Fibroblast of mammary gland (primary cell): Measurements from ENCODE around the gene TFAP2E.

Experiments used
- DNase-seq: peaks from one replicate; pipeline ENCODE4 v3.0.0-alpha.2; 2010; ENCODE audit warnings: low read depth
- H3K4me3 ChIP-seq: 2 replicates; pipeline ENCODE4 v1.5.1; 2011; ENCODE audit warnings: low read depth, mild to moderate bottlenecking, low read length, moderate library complexity; ENCODE audit not compliant: control insufficient read depth
- TF ChIP-seq, protein P1 (sequence below): conservative IDR thresholded peaks from 2 replicates; pipeline ENCODE4 v1.5.1; 2011; ENCODE audit warnings: low read depth, low read length, inconsistent platforms; ENCODE audit not compliant: control insufficient read depth, insufficient read depth

The TFAP2E gene

DNA sequence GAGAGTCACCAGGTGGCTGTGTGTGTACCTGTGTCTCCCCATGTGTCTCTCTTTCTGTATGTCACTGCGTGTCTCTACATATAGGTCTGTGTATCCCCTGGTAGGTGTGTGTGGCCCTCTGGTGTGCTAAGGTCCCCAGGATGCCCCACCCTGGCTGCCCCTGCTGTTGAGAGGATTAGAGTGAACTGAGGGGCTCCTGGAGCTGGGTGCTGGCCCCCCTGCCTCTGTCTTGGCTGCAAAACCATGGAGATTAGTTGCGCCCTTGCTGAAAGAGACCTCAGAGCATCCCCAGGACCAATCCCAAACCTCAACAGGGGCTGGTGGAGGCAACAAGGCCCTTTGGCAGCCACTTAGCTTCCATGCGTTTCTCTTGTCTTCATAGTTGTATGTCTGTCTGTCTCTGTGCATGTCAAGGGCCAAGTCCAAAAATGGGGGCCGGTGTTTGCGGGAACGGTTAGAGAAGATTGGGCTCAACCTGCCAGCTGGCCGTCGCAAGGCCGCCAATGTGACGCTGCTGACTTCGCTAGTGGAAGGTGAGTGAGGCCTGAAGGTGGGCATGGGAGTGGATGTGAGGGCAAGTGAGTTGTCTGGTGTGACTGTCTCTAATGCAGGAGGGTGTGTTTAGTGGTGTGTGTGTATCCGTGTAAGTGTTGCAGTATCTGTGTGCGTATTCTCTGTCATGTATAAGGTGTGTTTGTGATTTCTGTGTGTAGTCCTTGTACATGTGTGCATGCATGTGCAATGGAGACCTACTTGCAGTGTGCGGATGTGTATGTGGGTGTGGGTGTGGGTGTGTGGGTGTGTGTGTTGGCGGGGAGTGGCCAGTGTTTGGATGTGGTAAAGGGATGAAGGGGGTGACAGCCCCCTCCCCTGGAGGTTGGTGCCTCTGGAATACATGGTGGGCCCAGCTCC, 16.7 kb downstream of the TFAP2E start:
- TF ChIP-seq, protein P1, sequence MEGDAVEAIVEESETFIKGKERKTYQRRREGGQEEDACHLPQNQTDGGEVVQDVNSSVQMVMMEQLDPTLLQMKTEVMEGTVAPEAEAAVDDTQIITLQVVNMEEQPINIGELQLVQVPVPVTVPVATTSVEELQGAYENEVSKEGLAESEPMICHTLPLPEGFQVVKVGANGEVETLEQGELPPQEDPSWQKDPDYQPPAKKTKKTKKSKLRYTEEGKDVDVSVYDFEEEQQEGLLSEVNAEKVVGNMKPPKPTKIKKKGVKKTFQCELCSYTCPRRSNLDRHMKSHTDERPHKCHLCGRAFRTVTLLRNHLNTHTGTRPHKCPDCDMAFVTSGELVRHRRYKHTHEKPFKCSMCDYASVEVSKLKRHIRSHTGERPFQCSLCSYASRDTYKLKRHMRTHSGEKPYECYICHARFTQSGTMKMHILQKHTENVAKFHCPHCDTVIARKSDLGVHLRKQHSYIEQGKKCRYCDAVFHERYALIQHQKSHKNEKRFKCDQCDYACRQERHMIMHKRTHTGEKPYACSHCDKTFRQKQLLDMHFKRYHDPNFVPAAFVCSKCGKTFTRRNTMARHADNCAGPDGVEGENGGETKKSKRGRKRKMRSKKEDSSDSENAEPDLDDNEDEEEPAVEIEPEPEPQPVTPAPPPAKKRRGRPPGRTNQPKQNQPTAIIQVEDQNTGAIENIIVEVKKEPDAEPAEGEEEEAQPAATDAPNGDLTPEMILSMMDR, result no peak
- DNase-seq, result no peak

DNA sequence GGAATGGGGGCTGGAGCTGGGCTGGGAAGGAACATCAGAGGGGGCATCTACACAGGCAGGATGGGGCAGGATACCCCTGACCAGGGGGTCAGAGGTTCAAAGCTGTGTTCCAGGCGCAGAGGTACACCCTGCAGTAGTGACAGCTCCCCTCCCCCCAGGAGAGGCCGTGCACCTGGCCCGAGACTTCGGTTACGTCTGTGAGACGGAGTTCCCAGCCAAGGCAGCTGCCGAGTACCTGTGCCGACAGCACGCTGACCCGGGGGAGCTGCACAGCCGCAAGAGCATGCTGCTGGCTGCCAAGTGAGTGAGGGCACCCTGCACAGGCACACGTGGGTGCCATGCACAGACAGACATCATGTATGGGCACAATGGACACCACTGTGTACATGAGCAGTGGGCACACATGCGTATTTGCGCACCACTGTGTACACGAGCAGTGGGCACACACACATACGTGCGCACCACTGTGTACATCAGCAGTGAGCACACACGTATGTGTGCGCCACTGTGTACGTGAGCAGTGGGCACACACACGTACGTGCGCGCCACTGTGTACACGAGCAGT, 17.4 kb downstream of the TFAP2E start:
- H3K4me3 ChIP-seq, result no peak overlapping the region
- TF ChIP-seq, protein P1, result no peak
- no peak for DNase-seq

More for the DNA sequence above, 16.7 kb downstream of the TFAP2E start:
- H3K4me3 ChIP-seq, result no peak overlapping the region

DNA sequence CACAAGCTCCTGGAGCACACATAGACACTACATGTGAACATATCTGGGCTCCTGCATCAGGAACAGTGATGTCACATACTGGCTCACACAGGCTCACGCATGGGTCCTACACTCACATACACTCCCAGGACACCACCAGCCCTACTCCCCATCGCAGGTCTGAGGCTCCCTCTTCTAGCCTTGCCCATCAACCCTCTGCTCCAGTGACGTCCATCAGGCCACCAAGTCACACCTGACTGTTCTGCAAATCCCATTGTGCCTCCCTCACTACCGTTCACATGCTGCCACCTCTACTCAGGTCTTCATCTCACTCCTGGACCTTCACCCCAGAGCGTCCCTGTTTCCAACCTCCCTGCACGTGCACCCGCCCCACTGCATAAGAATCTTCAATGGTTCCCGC, 18.1 kb downstream of the TFAP2E start:
- TF ChIP-seq, protein P1, result no peak
- H3K4me3 ChIP-seq, result no peak overlapping the region
- DNase-seq, result no peak

DNA sequence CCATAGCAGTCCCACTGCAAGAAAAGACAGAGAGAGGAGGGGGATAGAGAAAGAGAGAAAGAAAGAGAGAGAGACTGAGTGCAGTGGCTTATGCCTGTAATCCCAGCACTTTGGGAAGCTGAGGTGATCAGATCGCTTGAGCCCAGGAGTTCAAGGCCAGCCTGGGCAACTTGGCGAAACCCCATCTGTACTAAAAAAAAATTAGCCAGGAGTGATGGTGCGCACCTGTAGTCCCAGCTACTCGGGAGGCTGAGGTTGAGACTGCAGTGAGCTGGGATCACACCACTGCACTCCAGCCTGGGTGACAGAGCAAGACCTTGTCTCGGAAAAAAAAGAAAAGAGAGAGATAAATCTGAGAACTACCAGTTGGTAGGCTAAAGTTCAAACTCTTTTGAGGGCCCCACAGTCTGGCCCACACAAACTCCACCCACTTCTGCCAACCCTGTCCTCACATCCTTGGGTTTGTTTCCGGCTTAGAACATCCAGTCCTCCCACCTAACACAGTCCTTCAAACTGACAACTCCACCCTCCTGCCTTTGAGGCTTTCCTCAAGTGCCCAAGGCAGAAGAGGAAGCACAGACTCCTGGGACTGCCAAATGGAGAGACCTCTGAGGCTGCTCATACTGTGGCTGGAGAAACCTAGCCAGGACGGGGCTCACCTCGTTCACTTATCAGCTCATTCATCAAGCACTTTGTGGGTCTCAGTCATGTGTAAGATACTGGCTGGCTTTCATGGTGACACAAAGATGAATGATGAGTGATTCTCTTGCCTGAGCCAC, 20.1 kb downstream of the TFAP2E start:
- DNase-seq, result no peak
- TF ChIP-seq, protein P1, result no peak
- no peak overlapping the region for H3K4me3 ChIP-seq

DNA sequence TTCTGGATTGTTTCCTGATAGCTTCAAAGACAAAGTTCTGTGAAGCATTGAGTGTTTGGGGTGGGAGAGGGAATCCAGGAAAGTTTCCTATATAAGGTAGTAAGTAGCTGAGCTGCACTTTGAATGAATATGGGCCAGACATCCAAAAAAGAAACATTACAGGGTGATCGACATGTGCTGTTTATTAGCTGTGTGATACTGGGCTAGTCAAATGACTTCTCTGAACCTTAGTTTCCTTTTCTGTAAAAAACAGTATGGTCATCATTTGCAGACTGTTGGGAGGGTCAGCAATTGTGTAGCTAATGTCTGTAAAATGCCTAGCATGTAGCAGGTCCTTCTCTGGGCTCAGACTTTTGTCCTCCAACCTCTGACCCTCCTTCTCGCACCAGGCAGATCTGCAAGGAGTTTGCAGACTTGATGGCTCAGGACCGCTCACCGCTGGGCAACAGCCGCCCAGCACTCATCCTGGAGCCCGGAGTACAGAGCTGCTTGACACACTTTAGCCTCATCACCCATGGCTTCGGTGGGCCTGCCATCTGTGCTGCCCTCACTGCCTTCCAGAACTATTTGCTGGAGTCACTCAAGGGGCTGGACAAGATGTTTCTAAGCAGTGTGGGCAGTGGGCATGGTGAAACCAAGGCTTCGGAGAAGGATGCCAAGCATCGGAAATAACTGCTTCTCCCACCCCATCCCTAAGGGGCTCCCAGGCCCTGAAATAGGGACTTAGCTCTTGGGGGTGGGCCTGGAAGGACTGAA, 21.1 kb downstream of the TFAP2E start:
- H3K4me3 ChIP-seq, result no peak overlapping the region
- no peak for DNase-seq
- TF ChIP-seq, protein P1, result no peak

DNA sequence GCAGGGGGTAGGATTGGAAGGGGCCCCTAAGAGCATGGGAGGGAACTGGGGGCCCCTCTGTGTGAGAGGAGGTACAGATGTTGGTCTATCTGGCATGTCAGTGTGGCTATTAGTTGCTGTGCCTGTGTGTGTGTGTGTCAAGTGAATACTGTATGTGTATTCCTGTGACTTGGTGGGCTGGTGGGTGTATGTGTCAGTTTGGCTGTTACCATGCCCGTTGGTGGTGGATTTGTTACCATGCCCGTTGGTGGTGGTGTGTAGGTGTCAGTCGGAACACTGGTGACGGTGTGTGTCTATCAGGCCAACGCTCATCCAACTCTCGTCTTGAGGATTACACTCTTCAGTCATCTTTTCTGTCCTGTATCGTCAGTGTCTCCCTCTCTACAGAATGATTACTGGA, 22.6 kb downstream of the TFAP2E start:
- TF ChIP-seq, protein P1, result no peak
- no peak for DNase-seq
- H3K4me3 ChIP-seq, result no peak overlapping the region
